SK-N-SH (cell line): ENCODE measurements around the gene DAB2. TPM values are rescaled to one million over a fixed set of nuclear protein-coding genes. Genes with fewer than 3 reads are reported as not detected.

Experiments used
- CTCF ChIA-PET: fragments of 300-600, 350-600 bp; formaldehyde crosslinking; extraction: SDS; loops from one replicate; lab custom pipeline; 2021; lab: Yijun Ruan, JAX
- POLR2A ChIA-PET: fragments of 350-600 bp; sonication (Branson Sonifier 250); formaldehyde crosslinking; extraction: SDS; loops from one replicate; lab custom pipeline; 2020; ENCODE audit warnings: antibody characterized with exemption, inconsistent platforms; lab: Yijun Ruan, JAX
- DNase-seq: peaks from one replicate; pipeline ENCODE4 v3.0.0; 2012
- H2AFZ ChIP-seq: fragments of 200-600 bp; sonication (generic); 2 replicates; pipeline ENCODE4 v1.8.1; 2016; ENCODE audit warnings: antibody characterized with exemption, mild to moderate bottlenecking, low read depth
- H3F3A ChIP-seq: fragments of 200-600 bp; sonication (generic); replicated peaks from 2 replicates; pipeline ENCODE3; 2016; ENCODE audit warnings: antibody characterized with exemption, mild to moderate bottlenecking; ENCODE audit not compliant: insufficient read depth
- H3K27ac ChIP-seq, 2 experiments: fragments of 200-500 bp in 1 of 2; fragments of 200-600 bp in 1 of 2; sonication (Bioruptor generic) in 1 of 2; sonication (generic), shearing (Covaris generic) in 1 of 2; 2 replicates each; pipeline versions ENCODE4 v1.5.1 to v1.6.1; 2014 to 2016; ENCODE audit warnings: low read depth in 2 of 2, inconsistent platforms in 1 of 2, low read length in 1 of 2, mild to moderate bottlenecking in 1 of 2, mixed read lengths in 1 of 2
- H3K27me3 ChIP-seq: fragments of 200-600 bp; sonication (generic), shearing (Covaris generic); 2 replicates; pipeline ENCODE4 v1.6.1; 2016; ENCODE audit warnings: mixed run types; ENCODE audit not compliant: insufficient read depth
- H3K36me3 ChIP-seq, 2 experiments: fragments of 200-500 bp in 1 of 2; fragments of 200-600 bp in 1 of 2; sonication (Bioruptor generic) in 1 of 2; sonication (generic) in 1 of 2; replicated peaks in 1 of 2; 2 replicates each; pipeline versions ENCODE3 to v1.5.1; 2014 to 2016; ENCODE audit warnings: low read length in 1 of 2, mild to moderate bottlenecking in 1 of 2; ENCODE audit not compliant: insufficient read depth in 2 of 2, control insufficient read depth in 1 of 2
- H3K4me1 ChIP-seq, 2 experiments: fragments of 200-500 bp in 1 of 2; fragments of 200-600 bp in 1 of 2; sonication (Bioruptor generic) in 1 of 2; sonication (generic), shearing (Covaris generic) in 1 of 2; 2 replicates each; pipeline versions ENCODE4 v1.5.1 to v1.6.1; 2014 to 2016; ENCODE audit warnings: low read depth in 1 of 2, low read length in 1 of 2, mixed run types in 1 of 2; ENCODE audit not compliant: insufficient read depth in 2 of 2, control insufficient read depth in 1 of 2
- H3K4me2 ChIP-seq: fragments of 200-600 bp; sonication (generic), shearing (Covaris generic); 2 replicates; pipeline ENCODE4 v1.6.1; 2017; ENCODE audit warnings: mixed run types
- H3K4me3 ChIP-seq, 2 experiments: fragments of 200-500 bp in 1 of 2; fragments of 200-600 bp in 1 of 2; sonication (Bioruptor generic) in 1 of 2; sonication (generic), shearing (Covaris generic) in 1 of 2; 2 replicates each; pipeline versions ENCODE4 v1.5.1 to v1.8.1; 2014 to 2016; ENCODE audit warnings: low read depth in 2 of 2, inconsistent platforms in 1 of 2, low read length in 1 of 2, mild to moderate bottlenecking in 1 of 2, mixed read lengths in 1 of 2, moderate library complexity in 1 of 2
- H3K79me2 ChIP-seq: fragments of 200-600 bp; sonication (generic); 2 replicates; pipeline ENCODE4 v1.8.1; 2017; ENCODE audit warnings: mild to moderate bottlenecking; ENCODE audit not compliant: insufficient read depth
- H3K9ac ChIP-seq: fragments of 200-600 bp; sonication (generic); 2 replicates; pipeline ENCODE4 v1.6.1; 2017; ENCODE audit warnings: mixed run types
- H3K9me2 ChIP-seq: fragments of 200-600 bp; sonication (generic); 2 replicates; pipeline ENCODE4 v1.6.1; 2017; ENCODE audit warnings: mixed run types
- H3K9me3 ChIP-seq: fragments of 200-600 bp; sonication (generic); 2 replicates; pipeline ENCODE4 v1.6.1; 2017; ENCODE audit warnings: mixed run types, mild to moderate bottlenecking, moderate library complexity
- H4K20me1 ChIP-seq: fragments of 200-600 bp; sonication (generic); 2 replicates; pipeline ENCODE4 v1.6.1; 2017; ENCODE audit warnings: mild to moderate bottlenecking, mixed run types; ENCODE audit not compliant: insufficient read depth
- CHD2 ChIP-seq: fragments of 150-350 bp; IDR thresholded peaks from 2 replicates; pipeline ENCODE4 v1.6.1; 2018; ENCODE audit warnings: low read length; ENCODE audit not compliant: partially characterized antibody
- CTCF ChIP-seq: fragments of 200-600 bp; sonication (generic); IDR thresholded peaks from 2 replicates; pipeline ENCODE4 v1.6.1; 2017; ENCODE audit warnings: antibody characterized with exemption, mild to moderate bottlenecking, moderate library complexity
- FOXJ3 ChIP-seq: sonication (generic); formaldehyde crosslinking; IDR thresholded peaks from 2 replicates; pipeline ENCODE4 v1.5.1; 2020; ENCODE audit warnings: mild to moderate bottlenecking, missing genetic modification reagents
- FOXM1 ChIP-seq: IDR thresholded peaks from 2 replicates; pipeline ENCODE4 v1.4.0; 2012; ENCODE audit warnings: low read depth, mild to moderate bottlenecking
- GABPA ChIP-seq: IDR thresholded peaks from 2 replicates; pipeline ENCODE4 v1.4.0; 2012; ENCODE audit warnings: low read depth, mild to moderate bottlenecking
- GATA2 ChIP-seq: sonication (generic); formaldehyde crosslinking; IDR thresholded peaks from 2 replicates; pipeline ENCODE4 v1.5.0; 2020; ENCODE audit warnings: mild to moderate bottlenecking, missing genetic modification reagents
- JUND ChIP-seq: IDR thresholded peaks from 2 replicates; pipeline ENCODE4 v1.4.0; 2012
- MEF2A ChIP-seq: IDR thresholded peaks from 2 replicates; pipeline ENCODE4 v1.4.0; 2012; ENCODE audit warnings: low read depth, borderline replicate concordance
- NFIC ChIP-seq: IDR thresholded peaks from 2 replicates; pipeline ENCODE4 v1.4.0; 2012; ENCODE audit warnings: borderline replicate concordance
- RAD21 ChIP-seq: IDR thresholded peaks from 2 replicates; pipeline ENCODE4 v1.6.1; 2012; ENCODE audit warnings: mild to moderate bottlenecking, low read length
- RCOR1 ChIP-seq: fragments of 150-350 bp; IDR thresholded peaks from 2 replicates; pipeline ENCODE4 v1.6.1; 2017; ENCODE audit warnings: antibody characterized with exemption, low read length
- RXRA ChIP-seq: IDR thresholded peaks from 2 replicates; pipeline ENCODE4 v1.4.0; 2012; ENCODE audit warnings: low read depth, mild to moderate bottlenecking, borderline replicate concordance
- SIN3A ChIP-seq: IDR thresholded peaks from 2 replicates; pipeline ENCODE4 v1.6.1; 2012; ENCODE audit warnings: low read depth, mild to moderate bottlenecking, low read length, moderate library complexity, borderline replicate concordance
- TAF1 ChIP-seq: IDR thresholded peaks from 2 replicates; pipeline ENCODE4 v1.6.1; 2012; ENCODE audit warnings: low read depth, mild to moderate bottlenecking, low read length, moderate library complexity, borderline replicate concordance
- YY1 ChIP-seq: IDR thresholded peaks from 2 replicates; pipeline ENCODE4 v1.4.0; 2012; ENCODE audit warnings: low read depth, mild to moderate bottlenecking
- WGBS: methylation state at CpG from one replicate; pipeline ENCODE4 v1.1.6; 2017; ENCODE audit warnings: low lambda C conversion rate; 5-methylcytosine and 5-hydroxymethylcytosine counted together
- polyA plus RNA-seq, 3 experiments: library from polyadenylated mRNA; depleted of rRNA; stranded (reverse); fragments of >200 nt; gene quantifications; 2 replicates each; pipeline ENCODE4 v1.2.3, GENCODE V29; 2012
- TF ChIP-seq, protein P1 (sequence below): IDR thresholded peaks from 2 replicates; pipeline ENCODE4 v1.4.0; 2012; ENCODE audit warnings: low read depth, borderline replicate concordance
- TF ChIP-seq, protein P2 (sequence below): fragments of 150-350 bp; IDR thresholded peaks from 2 replicates; pipeline ENCODE4 v1.6.1; 2017; ENCODE audit warnings: antibody characterized with exemption, low read length, low read depth, borderline replicate concordance
- TF ChIP-seq, protein P3 (sequence below): IDR thresholded peaks from 2 replicates; pipeline ENCODE4 v1.4.0; 2012; ENCODE audit warnings: low read depth, borderline replicate concordance
- TF ChIP-seq, protein P4 (sequence below): IDR thresholded peaks from 2 replicates; pipeline ENCODE4 v1.4.0; 2012; ENCODE audit warnings: low read depth

DAB2 gene
- polyA plus RNA-seq, 1 of the 3 experiments (the other 2 are of a cell fraction), result 23.7 TPM

DNA sequence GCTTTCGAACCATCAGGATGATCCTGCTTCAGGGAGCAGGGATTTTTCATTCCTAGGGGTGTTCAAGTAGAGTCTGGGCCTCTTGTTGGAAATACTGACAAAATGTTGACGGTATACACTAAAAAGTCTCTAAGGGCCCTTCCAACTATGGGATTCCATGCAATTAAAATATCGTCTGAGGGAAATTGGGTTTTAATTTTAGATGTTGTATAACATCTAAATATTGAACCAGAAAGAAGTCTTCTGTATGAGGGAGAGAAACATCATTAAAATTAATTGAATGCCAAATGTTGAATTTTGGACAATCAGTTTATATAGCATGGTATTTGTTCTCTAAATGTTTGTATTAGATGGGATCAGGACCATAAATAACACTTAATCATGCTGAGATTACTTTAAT, 25.7 kb upstream of the DAB2 start:
- TF ChIP-seq, protein P1, sequence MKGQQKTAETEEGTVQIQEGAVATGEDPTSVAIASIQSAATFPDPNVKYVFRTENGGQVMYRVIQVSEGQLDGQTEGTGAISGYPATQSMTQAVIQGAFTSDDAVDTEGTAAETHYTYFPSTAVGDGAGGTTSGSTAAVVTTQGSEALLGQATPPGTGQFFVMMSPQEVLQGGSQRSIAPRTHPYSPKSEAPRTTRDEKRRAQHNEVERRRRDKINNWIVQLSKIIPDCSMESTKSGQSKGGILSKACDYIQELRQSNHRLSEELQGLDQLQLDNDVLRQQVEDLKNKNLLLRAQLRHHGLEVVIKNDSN, result no peak
- TF ChIP-seq FOXJ3 (CRISPR knock-in tag) (no peak), MEF2A (no peak), NFIC (no peak), RXRA (no peak), JUND (no peak), FOXM1 (no peak), SIN3A (no peak), YY1 (no peak), GABPA (no peak), CHD2 (no peak), GATA2 (CRISPR knock-in tag) (no peak), RAD21 (no peak), TAF1 (no peak), RCOR1 (no peak), CTCF (no peak)
- TF ChIP-seq, protein P2, sequence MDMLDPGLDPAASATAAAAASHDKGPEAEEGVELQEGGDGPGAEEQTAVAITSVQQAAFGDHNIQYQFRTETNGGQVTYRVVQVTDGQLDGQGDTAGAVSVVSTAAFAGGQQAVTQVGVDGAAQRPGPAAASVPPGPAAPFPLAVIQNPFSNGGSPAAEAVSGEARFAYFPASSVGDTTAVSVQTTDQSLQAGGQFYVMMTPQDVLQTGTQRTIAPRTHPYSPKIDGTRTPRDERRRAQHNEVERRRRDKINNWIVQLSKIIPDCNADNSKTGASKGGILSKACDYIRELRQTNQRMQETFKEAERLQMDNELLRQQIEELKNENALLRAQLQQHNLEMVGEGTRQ, result no peak
- TF ChIP-seq, protein P3, sequence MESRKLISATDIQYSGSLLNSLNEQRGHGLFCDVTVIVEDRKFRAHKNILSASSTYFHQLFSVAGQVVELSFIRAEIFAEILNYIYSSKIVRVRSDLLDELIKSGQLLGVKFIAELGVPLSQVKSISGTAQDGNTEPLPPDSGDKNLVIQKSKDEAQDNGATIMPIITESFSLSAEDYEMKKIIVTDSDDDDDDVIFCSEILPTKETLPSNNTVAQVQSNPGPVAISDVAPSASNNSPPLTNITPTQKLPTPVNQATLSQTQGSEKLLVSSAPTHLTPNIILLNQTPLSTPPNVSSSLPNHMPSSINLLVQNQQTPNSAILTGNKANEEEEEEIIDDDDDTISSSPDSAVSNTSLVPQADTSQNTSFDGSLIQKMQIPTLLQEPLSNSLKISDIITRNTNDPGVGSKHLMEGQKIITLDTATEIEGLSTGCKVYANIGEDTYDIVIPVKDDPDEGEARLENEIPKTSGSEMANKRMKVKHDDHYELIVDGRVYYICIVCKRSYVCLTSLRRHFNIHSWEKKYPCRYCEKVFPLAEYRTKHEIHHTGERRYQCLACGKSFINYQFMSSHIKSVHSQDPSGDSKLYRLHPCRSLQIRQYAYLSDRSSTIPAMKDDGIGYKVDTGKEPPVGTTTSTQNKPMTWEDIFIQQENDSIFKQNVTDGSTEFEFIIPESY, result no peak
- TF ChIP-seq, protein P4, sequence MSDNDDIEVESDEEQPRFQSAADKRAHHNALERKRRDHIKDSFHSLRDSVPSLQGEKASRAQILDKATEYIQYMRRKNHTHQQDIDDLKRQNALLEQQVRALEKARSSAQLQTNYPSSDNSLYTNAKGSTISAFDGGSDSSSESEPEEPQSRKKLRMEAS, result no peak
- TF ChIP-seq, all 33 proteins: peak for 0
- Histone ChIP-seq H3K27me3 (peaks cover 7% of the 10 kb centered on the region; the same call in 1 of the 2 replicates), H3K4me2 (no peak overlapping the region), H4K20me1 (no peaks in the 10 kb centered on the region), H3K27ac (no peak overlapping the region), H2AFZ (no peak overlapping the region), H3K9me2 (no peaks in the 10 kb centered on the region), H3K4me3 (no peak overlapping the region), H3K9me3 (no peaks in the 10 kb centered on the region), H3K79me2 (no peaks in the 10 kb centered on the region), H3F3A (peaks cover 15% of the 10 kb centered on the region), H3K9ac (no peak overlapping the region), H3K36me3 (no peaks in the 10 kb centered on the region), H3K4me1 (peaks cover 0 to 8% of the 10 kb centered on the region in 2 experiments; a peak in 2 of 4 replicates)
- no peak for DNase-seq
- 25% methylated on average over 3 of the region's 3 CpGs for WGBS
- ChIA-PET POLR2A (no interaction called here), CTCF (no interaction called here)
